Measurements from ENCODE around the gene PCDH12. TPM values are rescaled to one million over a fixed set of nuclear protein-coding genes. Genes with fewer than 3 reads are reported as not detected.

Gene PCDH12
- total RNA-seq, 2 donors from 2014 or later: 1.6 to 2.9 TPM

DNA sequence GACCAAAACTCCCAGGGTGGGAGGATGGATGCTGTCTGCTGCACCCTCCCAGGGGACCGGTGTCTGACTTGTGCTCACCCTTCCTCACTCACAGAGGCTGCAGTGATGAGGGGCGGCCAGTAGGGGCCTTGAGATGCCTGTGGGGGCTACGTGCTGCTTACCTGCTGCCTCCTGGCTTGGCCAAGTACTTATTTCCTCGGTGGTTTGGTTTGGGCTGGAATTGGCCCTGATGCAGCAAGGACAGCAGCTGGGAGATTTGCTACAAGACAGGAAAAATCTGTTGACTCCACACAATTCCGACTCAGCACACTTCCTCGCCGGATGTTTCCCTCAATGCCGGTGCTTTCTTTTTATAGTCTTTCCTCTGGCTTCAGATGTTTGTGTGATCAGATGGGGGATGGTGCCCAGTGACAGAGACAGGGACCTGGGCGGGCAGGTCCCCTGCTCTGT, 6.6 kb downstream of the PCDH12 start:
- no peaks in the 10 kb centered on the region for H3K4me1 ChIP-seq
- H3K4me3 ChIP-seq: no peak overlapping the region
- WGBS, 2 donors: 48 to 54% methylated on average over 8 to 9 of the region's 9 CpGs
- intact Hi-C loops (cut with DNase I): loop anchor here (10.0 kb wide), 1 partner anchor 67 kb away; no protein-coding TSS in a partner anchor
- H3K9me3 ChIP-seq: no peaks in the 10 kb centered on the region
- peak; percentile 19 for ATAC-seq
- TF ChIP-seq POLR2A (IDR thresholded peaks at IDR 0.05) (no peak), CTCF (IDR thresholded peaks at IDR 0.05) (no peak)
- no peak overlapping the region for H3K27ac ChIP-seq
- no peaks in the 10 kb centered on the region for H3K27me3 ChIP-seq
- H3K36me3 ChIP-seq (replicated peaks in 1 of 2; ENCODE audit: insufficient read depth in 1 of 2, low read depth in 2 of 2): no peaks in the 10 kb centered on the region
- no peak for DNase-seq

DNA sequence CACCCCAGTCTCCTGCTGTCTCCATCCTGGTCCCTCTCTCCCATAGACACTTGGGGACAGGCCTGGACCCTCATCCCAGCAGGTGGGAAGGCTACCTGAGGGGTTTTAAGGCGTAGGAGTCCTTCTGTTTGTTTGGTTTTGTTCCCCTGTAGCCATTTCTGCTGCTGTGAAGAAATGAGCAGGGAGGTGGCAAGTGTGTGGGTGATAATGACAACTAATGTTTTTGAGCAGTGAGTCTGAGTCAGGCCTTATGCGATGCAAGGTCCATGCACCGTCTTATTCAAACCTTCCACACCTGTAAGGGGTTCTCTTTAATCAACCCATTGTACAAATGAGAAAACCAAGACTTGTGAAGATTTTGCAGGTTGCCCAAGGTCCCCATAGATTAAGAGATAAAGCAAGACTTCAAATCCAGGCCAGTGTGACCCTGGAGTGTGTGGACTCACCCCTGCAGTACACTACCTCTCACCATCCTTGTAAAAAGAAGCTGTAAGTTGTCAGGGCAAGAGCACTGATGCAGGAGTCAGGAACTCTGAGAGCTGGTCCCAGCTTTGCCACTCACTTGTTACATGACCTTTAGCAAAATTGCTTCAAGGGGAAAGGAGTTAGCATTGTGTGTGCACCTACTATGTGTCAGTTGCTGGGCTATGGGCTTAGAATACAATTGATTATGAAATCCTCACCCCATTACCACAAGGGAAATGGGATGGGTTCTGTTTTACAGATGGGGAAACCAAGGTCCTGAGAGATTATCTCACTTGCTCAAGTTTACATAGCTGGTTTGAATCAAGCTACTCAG, 7.6 kb downstream of the PCDH12 start:
- WGBS, 2 donors: 74 to 83% methylated on average over 3 of the region's 3 CpGs
- no peak for ATAC-seq
- no peaks in the 10 kb centered on the region for H3K9me3 ChIP-seq
- intact Hi-C loops (cut with DNase I): loop anchor here (10.0 kb wide), 1 partner anchor 66 kb away; no protein-coding TSS in a partner anchor
- H3K4me1 ChIP-seq: no peaks in the 10 kb centered on the region
- TF ChIP-seq POLR2A (IDR thresholded peaks at IDR 0.05) (no peak), CTCF (IDR thresholded peaks at IDR 0.05) (no peak)
- DNase-seq: no peak
- no peak overlapping the region for H3K27ac ChIP-seq
- no peaks in the 10 kb centered on the region for H3K36me3 ChIP-seq (replicated peaks in 1 of 2; ENCODE audit: insufficient read depth in 1 of 2, low read depth in 2 of 2)
- no peak overlapping the region for H3K4me3 ChIP-seq
- no peaks in the 10 kb centered on the region for H3K27me3 ChIP-seq

DNA sequence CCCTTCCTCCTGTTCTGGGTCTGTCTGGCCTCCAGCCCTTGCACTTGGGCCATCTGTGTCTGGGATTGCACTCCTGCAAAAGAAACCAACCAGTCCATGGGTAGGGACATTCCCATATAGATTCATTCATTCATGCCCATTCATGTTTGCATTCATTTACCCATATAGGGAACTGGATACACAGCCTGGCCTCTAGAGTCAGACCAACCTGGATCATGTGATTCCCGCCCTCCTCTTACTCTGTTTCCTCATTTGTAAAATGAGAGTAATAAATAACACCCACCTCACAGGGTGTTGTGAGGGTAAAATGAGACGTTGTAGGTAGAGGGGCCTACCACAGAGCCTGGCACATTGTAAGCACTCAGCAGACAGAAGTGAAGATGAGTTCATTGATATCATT, 8.5 kb downstream of the PCDH12 start:
- Histone ChIP-seq H3K4me3 (no peak overlapping the region), H3K9me3 (no peaks in the 10 kb centered on the region), H3K4me1 (no peaks in the 10 kb centered on the region), H3K36me3 (replicated peaks in 1 of 2; ENCODE audit: insufficient read depth in 1 of 2, low read depth in 2 of 2) (no peaks in the 10 kb centered on the region), H3K27ac (no peak overlapping the region), H3K27me3 (no peaks in the 10 kb centered on the region)
- 71 to 72% methylated on average over 2 of the region's 2 CpGs for WGBS, 2 donors
- intact Hi-C loops (cut with DNase I): no loop called here
- DNase-seq (no peak), ATAC-seq (no peak)
- TF ChIP-seq POLR2A (IDR thresholded peaks at IDR 0.05) (no peak), CTCF (IDR thresholded peaks at IDR 0.05) (no peak)

DNA sequence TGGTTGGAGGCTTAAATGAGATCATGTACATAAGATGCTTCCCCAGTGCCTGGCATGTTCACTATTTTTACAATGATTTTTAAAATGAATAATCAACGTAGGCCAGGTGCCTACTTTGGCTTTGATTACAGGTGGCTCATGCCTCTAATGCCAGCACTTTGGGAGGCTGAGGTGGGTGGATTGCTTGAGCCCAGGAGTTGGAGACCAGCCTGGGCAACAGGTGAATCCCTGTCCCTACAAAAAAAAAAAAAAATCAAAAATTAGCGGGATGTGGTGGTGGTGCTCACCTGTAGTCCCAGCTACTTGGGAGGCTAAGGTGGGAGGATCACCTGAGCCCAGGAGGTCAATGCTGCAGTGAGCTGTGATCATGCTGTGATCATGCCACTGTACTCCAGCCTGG, 9.2 kb downstream of the PCDH12 start:
- Histone ChIP-seq H3K36me3 (replicated peaks in 1 of 2; ENCODE audit: insufficient read depth in 1 of 2, low read depth in 2 of 2) (no peaks in the 10 kb centered on the region), H3K27ac (no peak overlapping the region), H3K4me3 (no peak overlapping the region), H3K4me1 (no peaks in the 10 kb centered on the region), H3K9me3 (no peaks in the 10 kb centered on the region), H3K27me3 (no peaks in the 10 kb centered on the region)
- DNase-seq (no peak), ATAC-seq (no peak)
- intact Hi-C loops (cut with DNase I): no loop called here
- 79 to 87% methylated on average over 2 of the region's 2 CpGs for WGBS, 2 donors
- TF ChIP-seq POLR2A (IDR thresholded peaks at IDR 0.05) (no peak), CTCF (IDR thresholded peaks at IDR 0.05) (no peak)

GRCh38 chr5:141947316-141947715, 10.7 kb downstream of the PCDH12 start:
- TF ChIP-seq CTCF (IDR thresholded peaks at IDR 0.05): no peak
- Histone ChIP-seq H3K36me3 (replicated peaks in 1 of 2; ENCODE audit: insufficient read depth in 1 of 2, low read depth in 2 of 2) (no peaks in the 10 kb centered on the region), H3K27me3 (no peaks in the 10 kb centered on the region), H3K4me3 (no peak overlapping the region), H3K4me1 (no peaks in the 10 kb centered on the region), H3K9me3 (no peaks in the 10 kb centered on the region), H3K27ac (no peak overlapping the region)
- WGBS, 2 donors: 66 to 70% methylated on average over 4 of the region's 4 CpGs
- ATAC-seq: no peak
- DNase-seq: no peak
- intact Hi-C loops (cut with DNase I): no loop called here

All from body of pancreas (tissue), 4 donors.